Daoy (cell line): Measurements from ENCODE around the gene ARHGDIG. TPM values are rescaled to one million over a fixed set of nuclear protein-coding genes. Genes with fewer than 3 reads are reported as not detected.

ENCODE experiments used
- DNase-seq: peaks from one replicate; pipeline ENCODE4 v3.0.0-alpha.2; 2015; ENCODE audit warnings: low read depth
- total RNA-seq: library from RNA; depleted of rRNA; stranded (reverse); fragments of >200 nt; shearing (Covaris generic); gene quantifications from 2 replicates; pipeline ENCODE4 v1.2.3, GENCODE V29; 2014

The ARHGDIG gene
- total RNA-seq, 1 experiment from 2014 or later: not detected

DNA sequence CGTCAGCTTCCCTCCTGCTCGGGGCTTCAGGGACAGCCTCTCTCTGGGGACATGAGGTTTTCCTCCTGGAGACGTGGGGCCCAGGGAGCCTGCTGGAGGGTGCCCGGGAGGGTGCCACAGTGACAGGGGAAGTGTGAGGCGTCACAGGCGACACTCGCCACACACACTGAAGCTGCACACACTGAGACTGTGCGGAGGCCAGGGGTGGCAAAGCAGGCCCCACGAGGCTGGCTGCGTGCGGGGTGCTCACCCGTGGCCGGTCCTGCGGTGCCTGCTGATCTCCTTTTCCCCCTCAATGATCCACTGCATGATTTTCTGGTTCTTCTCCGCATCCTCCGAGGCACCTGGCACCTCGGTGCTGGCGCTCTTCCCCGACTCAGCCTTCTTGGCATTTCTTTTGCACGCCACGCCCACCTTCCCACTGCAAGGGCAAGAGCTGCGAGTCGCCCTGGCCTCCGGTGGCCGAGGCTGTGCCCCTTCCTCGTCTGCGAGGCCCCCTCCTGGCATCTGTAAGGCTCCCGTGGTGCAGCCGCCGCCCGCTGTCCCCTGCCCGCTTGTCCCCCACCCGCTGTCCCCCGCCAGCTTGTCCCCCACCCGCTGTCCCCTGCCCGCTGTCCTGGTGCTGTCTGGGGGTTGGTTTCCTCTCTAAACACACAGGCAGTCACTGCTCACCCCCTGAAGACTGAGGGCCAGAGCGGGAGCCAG lies 16.6 kb downstream of the ARHGDIG start:
- DNase-seq: no peak

DNA sequence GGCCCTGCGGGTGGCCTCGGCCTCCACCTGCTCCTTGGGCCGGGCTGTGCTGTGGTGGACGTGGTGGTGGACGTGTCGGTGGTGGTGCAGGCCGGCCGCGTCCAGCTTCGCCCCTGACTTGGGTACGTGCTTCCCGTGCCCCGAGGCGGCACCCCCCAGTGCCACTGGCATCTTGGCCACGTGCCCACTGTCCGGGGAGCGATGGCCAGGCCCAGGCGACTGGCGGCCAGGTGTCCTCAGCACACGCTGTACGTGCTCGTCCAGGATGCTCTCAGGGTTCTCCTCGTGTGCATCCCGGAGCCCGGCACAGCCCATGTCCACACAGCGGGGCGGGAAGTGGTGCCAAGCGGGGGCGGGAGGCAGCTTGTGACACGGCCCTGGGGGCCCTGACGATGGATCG lies 17.4 kb downstream of the ARHGDIG start:
- DNase-seq: no peak

DNA sequence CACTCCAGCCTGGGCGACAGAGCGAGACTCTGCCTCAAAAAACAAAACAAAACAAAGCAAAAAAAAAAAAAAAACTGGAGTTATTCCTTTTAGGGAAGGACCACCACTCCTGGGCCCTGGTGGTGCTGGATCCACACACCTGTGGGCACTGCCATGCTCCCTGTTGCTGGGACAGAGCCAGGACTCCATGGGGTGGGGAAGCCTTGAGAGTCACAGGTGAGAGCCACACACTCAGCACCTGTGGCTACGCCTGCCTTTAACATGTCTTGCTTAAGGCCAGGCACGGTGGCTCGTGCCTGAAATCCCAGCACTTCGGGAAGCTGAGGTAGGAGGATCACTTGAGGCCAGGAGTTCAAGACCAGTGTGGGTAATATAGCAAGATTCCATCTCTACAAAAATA lies 20.8 kb downstream of the ARHGDIG start:
- no peak for DNase-seq

DNA sequence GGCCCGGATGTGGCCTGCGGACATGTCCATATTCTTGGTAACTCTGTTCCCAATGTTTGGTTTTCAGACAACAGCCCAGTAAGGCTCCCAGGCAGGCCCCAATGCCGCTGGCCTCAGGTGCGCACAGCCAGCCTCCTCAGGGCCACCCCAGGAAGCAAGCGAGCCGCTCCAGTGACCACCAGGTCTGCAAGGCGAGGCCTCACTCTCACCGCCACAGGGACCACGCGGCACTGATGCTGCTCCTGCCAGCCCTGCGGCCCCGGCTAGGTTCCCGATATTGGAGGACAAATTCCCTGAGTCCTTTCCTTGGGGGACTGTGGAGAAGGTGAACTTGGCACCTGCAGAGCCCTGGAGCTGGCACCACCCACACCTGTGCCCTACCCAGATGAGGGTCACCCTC lies 21.6 kb downstream of the ARHGDIG start:
- DNase-seq: no peak

DNA sequence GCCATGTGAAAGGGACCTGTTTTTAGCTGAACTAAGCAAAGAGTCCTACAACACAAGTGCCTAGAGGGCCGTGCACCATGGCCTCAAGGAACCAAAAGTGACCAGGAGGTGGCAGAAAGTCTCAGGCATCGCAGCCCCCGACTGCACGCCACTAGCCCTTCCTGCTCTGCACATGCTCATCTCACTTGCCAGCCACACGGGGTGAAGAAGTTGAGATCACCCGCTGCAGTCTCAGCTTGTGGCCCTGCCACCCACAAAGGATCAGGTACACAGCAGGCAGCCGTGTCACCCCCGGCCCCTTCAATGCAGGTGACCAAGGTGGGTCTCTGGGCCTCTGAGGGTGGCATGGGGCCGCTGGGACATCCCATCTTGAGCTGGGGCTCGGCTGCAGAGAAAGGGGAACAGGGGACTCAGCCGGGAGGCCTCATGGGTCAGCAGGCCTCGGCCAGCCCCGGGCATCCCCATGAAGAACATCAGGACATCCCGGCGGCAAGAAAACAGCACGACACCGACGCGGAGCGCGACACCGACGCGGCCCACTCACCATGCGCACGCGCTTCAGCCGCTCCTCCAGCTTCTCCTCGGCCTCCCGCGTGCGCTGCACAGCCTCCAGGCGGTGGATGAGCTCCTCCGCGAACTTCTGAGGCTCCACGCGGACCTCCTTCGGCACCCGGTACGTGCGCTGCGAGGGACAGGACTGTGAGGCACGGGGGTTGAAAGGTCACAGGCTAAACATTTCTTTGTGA lies 23.5 kb downstream of the ARHGDIG start:
- no peak for DNase-seq

DNA sequence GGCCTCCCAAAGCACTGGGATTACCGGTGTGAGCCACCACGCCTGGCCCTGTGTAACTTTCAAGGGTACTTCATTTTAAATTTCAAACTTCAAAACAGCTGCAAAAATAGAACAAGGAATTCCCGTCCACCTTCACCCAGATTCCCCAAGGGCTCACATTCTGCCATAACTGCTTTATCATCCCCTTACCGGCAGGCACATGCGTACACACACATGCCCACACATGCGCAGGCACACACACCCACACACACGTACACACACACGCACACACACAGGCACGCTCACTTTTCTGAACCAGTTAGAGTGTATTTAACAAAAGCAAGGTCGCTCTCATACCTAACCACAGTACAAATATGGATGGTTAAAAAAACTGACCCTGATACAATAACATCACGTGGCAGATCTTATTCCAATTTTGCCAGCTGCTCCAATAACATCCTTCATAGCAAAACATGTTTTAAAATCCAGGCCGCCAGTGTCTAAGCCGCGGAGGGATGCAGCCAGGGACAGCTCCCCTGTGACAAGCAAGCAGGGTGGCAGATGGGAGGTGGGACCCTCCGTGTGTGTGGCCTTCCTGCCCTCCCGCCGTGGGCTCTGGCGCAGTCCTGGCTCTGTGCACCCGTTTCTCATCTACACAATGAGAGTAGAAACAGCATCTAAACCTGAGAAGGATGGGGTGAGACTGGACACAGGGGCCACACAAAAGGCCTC lies 25.7 kb downstream of the ARHGDIG start:
- DNase-seq: no peak

DNA sequence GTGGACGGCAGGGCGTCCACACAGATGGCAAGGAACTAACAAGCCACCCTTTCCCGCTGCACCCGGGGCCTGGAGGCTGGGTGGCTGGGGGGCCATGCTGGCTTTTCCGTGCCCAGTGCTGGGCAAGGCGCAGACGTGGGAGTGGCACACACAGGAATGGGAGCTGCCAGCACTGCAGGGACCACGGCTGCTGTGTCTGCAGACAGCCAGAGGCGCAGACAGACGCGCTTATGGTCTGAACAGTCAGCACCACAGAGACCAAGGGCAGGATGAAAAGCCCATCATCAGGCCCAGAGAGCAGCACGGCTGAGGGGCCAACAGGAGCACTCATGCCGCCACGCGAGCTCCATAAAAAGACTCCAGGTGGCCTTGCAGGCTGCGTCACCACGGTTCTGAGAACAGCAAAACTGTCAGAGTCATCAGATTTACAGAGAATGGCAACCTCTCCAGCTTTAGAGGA lies 26.6 kb downstream of the ARHGDIG start:
- DNase-seq: no peak

DNA sequence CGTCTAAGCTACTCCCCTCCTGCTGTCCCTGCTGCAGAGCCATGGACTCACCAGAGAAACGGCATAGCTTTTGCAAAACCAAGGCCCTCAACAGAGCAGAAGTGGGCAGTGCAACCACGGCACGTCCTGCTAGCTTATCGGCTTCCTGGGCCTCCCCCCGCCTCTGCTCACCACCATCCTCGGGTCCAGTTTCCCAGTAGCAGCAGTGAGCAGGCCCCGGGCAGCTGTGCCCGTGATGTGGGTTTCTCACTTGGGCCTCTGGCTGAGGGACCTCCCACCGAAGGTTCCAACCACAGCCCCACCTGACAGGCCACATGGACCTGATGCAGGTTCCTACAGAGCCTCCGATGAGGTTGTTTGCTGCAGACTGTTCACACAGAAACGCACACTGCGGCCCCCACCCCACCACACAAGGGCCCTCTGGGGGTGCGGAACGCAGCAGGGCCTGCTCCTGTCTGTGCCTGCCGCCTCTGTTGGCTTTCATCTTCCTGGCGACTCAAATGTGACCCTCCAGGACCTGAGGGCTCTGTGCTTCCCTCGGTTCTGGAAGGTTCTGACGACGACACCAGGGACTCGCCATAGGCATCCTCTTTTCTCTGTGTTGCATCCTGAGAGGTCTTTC lies 27.4 kb downstream of the ARHGDIG start:
- DNase-seq: no peak

DNA sequence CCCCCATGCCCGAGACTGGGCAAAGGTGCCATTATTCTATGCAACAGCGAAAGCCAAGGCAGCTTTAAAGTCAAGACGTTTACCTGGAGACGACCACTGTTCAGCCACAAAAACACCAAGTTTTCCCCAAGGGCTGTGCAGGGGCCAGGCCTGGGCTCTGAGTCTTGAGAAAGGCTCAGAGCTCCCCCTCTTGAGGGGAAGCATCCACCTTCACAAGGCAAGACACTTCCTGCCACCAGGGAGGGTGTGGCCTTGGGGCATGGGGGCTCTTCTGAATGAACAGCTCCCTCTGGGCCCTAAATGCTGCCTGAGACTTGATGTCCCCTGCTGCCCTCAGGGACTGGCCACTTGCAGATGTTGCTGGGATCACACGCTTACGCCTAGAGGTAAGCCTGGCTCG lies 29.1 kb downstream of the ARHGDIG start:
- DNase-seq: no peak

DNA sequence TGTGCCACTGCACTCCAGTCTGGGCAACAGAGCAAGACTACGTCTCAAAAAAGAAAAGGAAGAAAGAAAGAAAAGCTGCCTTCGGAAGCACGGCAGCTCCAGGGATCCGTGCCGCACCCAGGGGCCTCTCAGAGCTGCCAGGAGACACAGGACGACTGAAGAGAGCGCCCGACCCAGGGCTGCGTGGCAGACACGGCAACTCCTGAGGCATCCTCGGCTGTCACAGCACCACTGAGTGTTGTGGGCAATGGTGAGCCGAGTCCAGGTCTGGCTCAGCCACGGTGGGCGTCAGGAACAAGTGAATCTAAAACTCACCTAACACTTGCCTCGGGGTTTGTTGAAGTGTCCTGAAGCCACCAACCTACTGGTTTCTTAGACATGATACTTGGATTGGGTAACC lies 31.3 kb downstream of the ARHGDIG start:
- no peak for DNase-seq

DNA sequence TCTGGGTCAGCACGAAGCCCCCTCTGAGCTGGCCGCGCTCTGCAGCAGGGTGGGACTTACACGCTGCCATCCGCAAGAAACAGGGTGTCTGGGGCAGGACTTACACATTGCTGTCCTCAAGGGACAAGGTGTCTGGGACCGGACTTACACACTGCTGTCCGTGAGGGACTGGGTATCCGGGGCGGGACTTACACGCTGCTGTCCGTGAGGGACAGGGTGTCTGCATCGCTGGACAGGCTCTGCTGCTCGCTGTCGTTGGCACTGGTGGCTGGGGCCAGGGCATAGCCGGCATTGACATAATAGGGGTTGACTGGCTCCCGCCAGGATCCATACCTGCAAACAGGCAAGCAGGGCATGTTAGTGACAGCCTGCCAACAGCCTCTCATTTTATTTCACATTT lies 34.0 kb downstream of the ARHGDIG start:
- DNase-seq: no peak

DNA sequence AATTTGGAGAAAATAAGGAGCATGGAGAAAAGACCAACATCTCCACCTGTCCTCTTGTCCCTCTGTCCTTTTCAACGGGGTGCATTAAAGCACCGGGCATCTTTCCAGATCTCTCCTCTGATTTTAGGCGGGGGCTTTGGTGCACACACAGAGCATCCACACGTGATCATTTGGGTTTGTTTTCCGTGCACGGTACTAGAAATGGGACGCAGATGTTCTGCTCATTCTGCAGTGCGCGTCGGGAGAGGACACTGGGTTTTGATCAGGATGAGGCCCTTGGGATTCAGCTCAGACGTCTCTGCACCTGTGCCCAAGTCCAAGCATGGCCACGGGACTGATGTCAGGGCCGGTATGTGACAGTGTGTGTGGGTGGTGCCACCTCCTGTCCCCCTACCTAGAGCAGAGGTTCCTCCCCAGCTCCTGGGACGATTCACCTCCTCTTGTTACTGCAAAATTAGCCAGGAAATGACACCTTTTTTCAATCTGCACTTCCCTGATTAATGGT lies 34.5 kb downstream of the ARHGDIG start:
- no peak for DNase-seq

DNA sequence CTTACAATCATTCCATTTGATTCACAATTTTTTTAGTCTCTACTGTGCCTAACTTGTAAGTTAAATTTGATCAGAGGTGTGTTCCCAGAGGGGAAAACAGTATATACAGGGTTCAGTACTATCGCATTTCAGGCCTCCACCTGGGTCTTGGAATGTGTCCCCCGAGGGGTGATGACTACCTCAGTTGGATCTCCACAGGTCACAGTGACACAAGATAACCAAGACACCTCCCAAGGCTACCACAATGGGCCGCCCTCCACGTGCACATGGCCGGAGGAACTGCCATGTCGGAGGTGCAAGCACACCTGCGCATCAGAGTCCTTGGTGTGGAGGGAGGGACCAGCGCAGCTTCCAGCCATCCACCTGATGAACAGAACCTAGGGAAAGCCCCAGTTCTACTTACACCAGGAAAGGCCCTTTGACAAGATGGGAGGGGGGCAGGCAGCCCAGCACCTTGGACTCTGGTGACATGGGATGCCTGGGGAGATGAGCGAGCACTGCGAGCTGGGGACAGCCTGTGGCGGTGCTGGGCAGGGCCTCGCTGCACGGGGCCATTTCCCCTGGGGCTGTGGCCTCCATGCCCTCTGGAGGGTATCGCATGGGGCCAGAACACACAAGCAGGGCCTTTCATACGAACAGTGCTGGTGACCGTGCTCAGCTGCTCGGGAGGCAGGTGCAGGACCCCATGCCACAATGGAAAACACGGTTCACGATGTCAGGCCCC lies 36.5 kb downstream of the ARHGDIG start:
- DNase-seq: no peak

DNA sequence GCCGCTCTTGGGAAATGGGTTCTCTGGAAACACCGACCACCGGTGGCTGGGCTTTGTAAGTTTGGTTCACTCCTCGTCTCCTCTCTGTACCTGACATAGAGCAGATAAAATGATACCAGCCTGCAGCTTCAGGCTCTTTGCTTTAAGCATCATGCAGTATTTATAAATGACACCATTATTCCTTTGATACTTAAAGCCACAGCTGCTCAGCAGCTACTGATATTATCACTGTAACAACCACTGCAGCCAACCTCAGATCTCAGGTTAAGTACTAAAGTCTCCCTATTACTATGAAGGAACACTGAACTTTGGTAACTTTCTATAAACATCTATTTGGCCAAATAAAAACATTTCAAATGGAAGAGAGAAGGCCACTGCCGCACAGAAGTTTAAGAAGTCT lies 37.2 kb downstream of the ARHGDIG start:
- no peak for DNase-seq

DNA sequence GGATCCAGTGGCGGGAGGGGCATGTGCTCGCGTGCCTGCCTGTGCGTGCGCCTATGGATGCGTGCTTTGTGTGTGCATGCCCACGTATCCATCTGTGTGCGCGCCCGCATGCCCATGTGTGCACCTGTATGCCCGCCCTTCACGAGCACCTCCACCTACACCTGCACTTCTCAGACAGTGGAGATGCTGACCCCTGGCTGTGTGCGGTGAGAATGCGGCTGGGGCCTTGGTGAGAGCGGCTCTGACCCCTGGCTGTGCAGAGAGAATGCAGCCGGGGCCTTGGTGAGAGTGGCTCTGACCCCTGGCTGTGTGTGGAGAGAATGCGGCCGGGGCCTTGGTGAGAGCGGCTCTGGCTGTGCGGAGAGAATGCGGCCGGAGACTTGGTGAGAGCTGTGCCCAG lies 38.2 kb downstream of the ARHGDIG start:
- DNase-seq: no peak

DNA sequence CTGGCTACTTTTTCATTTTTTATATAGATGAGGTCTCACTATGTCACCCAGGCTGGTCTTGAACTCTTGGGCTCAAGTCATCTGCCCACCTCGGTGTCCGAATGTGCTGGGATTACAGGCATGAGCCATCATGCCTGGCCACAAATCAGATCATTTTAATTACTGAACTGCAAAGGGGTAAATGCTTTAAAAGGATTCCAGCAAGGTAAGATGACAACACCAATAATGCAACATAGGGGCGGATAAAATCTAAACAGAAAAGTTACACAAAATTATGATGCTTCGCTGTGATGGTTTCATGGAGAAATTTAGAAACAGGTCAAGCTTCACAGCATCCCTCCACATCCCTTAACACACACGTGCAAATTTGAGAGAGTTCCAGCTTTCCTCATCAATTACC lies 39.8 kb downstream of the ARHGDIG start:
- no peak for DNase-seq

DNA sequence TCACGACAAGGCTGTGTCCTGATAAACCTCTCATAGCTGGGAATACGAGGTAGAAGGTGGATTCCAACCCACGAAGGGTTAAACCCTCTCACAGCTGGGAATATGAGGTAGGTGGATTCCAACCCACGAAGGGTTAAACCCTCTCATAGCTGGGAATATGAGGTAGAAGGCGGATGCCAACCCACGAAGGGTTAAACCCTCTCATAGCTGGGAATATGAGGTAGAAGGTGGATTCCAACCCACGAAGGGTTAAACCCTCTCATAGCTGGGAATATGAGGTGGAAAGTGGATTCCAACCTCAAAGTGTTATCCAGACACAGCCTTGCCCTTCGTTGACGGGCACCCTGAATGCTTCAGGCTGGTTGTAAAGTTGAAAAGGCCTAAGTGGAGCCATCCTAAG lies 41.1 kb downstream of the ARHGDIG start:
- no peak for DNase-seq

DNA sequence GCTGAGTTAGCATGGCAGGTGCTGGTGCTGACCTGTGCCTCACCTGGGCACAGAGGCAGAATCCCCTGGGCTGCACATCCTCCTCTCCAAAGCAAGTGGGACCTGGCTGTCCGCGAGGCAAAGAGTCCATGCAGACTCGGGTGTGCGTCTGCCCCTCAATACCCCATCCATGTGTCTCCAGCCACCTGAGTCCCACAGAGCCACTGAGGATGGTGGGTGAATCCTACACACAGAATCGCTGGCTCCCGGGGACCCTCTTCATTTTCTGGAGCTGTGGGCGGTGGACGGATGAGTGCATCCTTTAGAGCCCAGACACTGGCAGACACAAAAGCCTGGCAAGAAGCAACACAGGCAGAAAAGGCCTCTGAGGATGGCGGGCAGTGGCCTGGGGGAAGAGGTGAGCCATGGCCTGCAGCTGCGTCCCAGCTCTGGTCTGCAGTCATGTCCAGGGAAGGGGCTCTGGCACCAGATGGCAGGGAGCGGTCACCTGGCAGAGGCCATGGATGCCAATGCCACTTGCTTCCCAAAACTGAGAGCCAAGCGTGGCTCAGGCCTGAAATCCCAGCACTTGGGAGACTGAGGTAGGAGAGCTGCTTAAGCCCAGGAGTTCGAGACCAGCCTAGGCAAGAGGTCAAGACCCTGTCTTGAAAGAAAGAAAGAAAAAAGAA lies 42.2 kb downstream of the ARHGDIG start:
- DNase-seq: no peak

DNA sequence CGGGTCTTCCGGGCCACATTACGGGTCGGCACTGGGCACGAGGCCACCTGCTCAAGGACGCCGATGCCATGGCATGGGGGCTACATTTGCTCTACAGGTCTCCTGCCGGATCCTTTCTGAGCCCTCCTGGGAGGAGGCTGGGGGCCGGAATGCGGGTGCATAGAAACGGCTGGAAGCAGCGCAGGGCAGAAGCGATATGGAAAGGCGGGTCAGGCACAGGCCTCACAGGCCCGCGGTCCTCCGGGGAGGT lies 43.7 kb downstream of the ARHGDIG start:
- DNase-seq: no peak

DNA sequence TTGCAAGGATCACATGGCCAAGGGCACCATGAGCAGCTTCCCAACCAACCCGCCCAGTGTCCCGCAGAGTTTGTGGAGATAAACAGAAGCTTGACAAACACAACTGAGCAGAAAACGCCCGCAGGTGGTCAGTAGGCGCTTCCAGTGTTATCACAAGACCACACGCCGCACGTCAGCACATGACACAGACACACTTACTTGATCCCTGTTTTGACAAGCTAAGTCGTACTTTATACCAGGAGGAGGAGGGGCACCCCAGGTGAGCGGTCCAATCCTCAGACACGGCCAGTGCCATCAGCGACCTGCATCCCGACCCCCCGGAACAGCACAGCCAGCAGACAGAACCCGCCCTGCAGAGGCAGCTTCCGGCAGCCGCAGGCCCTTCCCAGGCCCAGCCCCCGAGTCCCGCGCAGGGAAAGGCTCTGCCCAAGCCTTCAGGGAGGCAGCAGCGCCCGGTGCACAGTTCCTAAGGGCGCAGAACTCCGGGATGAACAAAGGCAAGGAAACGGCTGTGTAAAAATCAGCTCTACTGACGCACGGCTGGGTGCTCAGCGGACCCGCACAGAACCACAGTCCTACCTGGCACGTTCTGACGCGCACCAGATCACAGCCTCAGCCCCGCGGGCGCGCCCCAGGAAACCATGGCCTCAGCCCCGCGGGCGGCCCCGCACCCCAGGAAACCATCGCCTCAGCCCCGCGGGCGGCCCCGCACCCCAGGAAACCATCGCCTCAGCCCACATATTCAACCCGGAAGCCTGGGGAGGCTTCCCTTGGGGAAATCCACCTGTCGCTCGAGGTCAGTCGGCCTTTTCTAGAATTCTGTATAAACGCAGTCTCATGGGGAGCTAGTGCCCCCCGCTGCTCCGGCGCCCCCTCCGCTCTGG lies 44.3 kb downstream of the ARHGDIG start:
- DNase-seq: no peak
